ENCODE results near the gene LDLRAD3. TPM values are rescaled to one million over a fixed set of nuclear protein-coding genes. Genes with fewer than 3 reads are reported as not detected.

The LDLRAD3 gene
- total RNA-seq, 1 experiment from 2014 or later: 19.0 TPM

DNA sequence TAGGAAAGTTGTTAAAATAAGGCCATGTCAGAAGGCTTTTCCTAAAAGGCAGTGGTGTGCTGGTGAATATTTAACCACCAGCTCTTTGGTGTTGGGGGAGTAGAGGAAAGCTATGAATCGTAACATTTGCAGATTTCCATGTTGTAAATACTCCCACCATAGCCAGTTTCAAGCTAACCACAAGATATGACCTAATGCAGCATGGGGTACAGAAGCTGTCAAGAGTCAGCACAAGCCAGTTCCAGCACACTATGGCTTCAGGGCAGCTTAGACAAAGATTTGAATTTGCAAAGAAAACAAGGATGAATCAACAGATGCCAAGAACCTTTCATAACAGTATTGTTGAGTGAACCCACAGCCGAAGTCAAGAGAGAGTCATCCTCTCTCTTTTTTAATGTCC is 305.4 kb downstream of the LDLRAD3 start:
- Histone ChIP-seq H3K9me3 (ENCODE audit: control insufficient read depth in 1 of 2, insufficient read depth in 1 of 2, low read depth in 1 of 2, low read length in 2 of 2) (no peaks in the 10 kb centered on the region), H3K4me3 (replicated peaks in 1 of 2; ENCODE audit: low read depth in 1 of 2, low read length in 2 of 2) (no peak overlapping the region), H3K9ac (ENCODE audit: low read length) (no peak overlapping the region), H2AFZ (ENCODE audit: low read depth, low read length, poor library complexity, severe bottlenecking) (no peak overlapping the region), H3K36me3 (ENCODE audit: control insufficient read depth in 1 of 2, insufficient read depth in 2 of 2, low read length in 2 of 2) (no peaks in the 10 kb centered on the region), H3K27ac (ENCODE audit: low read depth, low read length) (no peak overlapping the region), H3K4me1 (ENCODE audit: control insufficient read depth in 1 of 2, insufficient read depth in 2 of 2, low read length in 2 of 2) (peaks cover 0 to 1% of the 10 kb centered on the region in 2 experiments; a peak in 2 of 4 replicates), H4K20me1 (ENCODE audit: insufficient read depth) (no peaks in the 10 kb centered on the region), H3K27me3 (ENCODE audit: insufficient read depth, low read length) (no peaks in the 10 kb centered on the region), H3K4me2 (ENCODE audit: low read length) (no peak overlapping the region), H3K79me2 (ENCODE audit: insufficient read depth, low read length) (no peaks in the 10 kb centered on the region), H3K9me2 (ENCODE audit: insufficient read depth) (no peaks in the 10 kb centered on the region; the same call in 1 of the 2 replicates)
- no peak for DNase-seq (ENCODE audit: low read depth, low spot score)
- TF ChIP-seq SRF (IDR thresholded peaks at IDR 0.05; ENCODE audit: low read depth): no peak
- TF ChIP-seq YY1 (IDR thresholded peaks at IDR 0.05; ENCODE audit: extremely low read depth, insufficient replicate concordance, low read depth, low read length): no peak
- TF ChIP-seq EZH2phosphoT487 (IDR thresholded peaks at IDR 0.05; ENCODE audit: borderline replicate concordance): no peak
- no peak for TF ChIP-seq TCF7L2 (IDR thresholded peaks at IDR 0.05; ENCODE audit: borderline replicate concordance, extremely low read depth, insufficient read depth, insufficient read length)
- no peak for TF ChIP-seq CEBPB (IDR thresholded peaks at IDR 0.05; ENCODE audit: low read depth)
- no peak for TF ChIP-seq ZFX (IDR thresholded peaks at IDR 0.05)
- no peak for TF ChIP-seq ELF1 (IDR thresholded peaks at IDR 0.05; ENCODE audit: borderline replicate concordance, low read depth)
- no peak for TF ChIP-seq ZNF274 (IDR thresholded peaks at IDR 0.05; ENCODE audit: low read depth, low read length)
- TF ChIP-seq SP1 (IDR thresholded peaks at IDR 0.05; ENCODE audit: low read depth): no peak
- TF ChIP-seq POLR2AphosphoS5 (IDR thresholded peaks at IDR 0.05; ENCODE audit: low read depth, low read length): no peak
- no peak for TF ChIP-seq FOSL1 (IDR thresholded peaks at IDR 0.05; ENCODE audit: low read depth)
- ATAC-seq: no peak
- POLR2A ChIA-PET: no interaction called here
- intact Hi-C loops (cut with micrococcal nuclease): no loop called here
- CTCF ChIA-PET: interaction anchor here (1.1 to 1.4 kb wide), 4 partner anchors 10 to 427 kb away, joined by 3 read pairs; no protein-coding TSS in a partner anchor
- RAD21 ChIA-PET (ENCODE audit: low non-redundant PET in 1 of 2, low total read pairs in 2 of 2, uncharacterized antibody in 2 of 2, unreplicated experiment in 2 of 2): interaction anchor here in 1 of 2 experiments (0.9 kb wide), 1 partner anchor 427 kb away, joined by 5 read pairs; no protein-coding TSS in a partner anchor
- no TSS peak for BruUV-seq (replicated peaks)

DNA sequence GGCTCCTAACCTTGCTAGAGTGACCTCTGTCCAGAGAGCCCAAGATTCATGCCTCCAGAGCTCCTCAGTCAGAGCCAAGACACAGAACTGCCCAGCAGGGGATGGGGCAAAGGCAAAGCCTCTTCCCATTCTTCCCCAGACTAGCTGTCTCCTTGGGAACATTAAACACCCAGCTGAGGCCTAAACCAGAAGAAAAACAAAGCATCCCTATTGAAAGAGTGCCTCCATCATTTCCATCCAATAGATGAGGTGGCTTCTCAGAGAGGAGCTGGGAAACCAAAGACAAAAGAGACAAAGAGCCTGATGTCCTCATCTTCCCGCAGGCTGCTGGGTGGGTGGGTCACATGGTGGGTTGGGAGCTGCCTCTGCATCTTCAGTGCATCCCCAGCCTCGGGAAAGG is 308.0 kb downstream of the LDLRAD3 start:
- ChIA-PET POLR2A (no interaction called here), RAD21 (ENCODE audit: low non-redundant PET in 1 of 2, low total read pairs in 2 of 2, uncharacterized antibody in 2 of 2, unreplicated experiment in 2 of 2) (no interaction called here)

More for the DNA sequence above, 308.0 kb downstream of the LDLRAD3 start:
- CTCF ChIA-PET: no interaction called here
- H4K20me1 ChIP-seq (ENCODE audit: insufficient read depth): no peaks in the 10 kb centered on the region
- H3K36me3 ChIP-seq (ENCODE audit: control insufficient read depth in 1 of 2, insufficient read depth in 2 of 2, low read length in 2 of 2): no peaks in the 10 kb centered on the region
- H3K9me2 ChIP-seq (ENCODE audit: insufficient read depth): no peaks in the 10 kb centered on the region; the same call in 1 of the 2 replicates
- no peak overlapping the region for H2AFZ ChIP-seq (ENCODE audit: low read depth, low read length, poor library complexity, severe bottlenecking)
- H3K27me3 ChIP-seq (ENCODE audit: insufficient read depth, low read length): no peaks in the 10 kb centered on the region
- peaks cover 3 to 11% of the 10 kb centered on the region in 2 experiments; a peak in 3 of 4 replicates for H3K4me1 ChIP-seq (ENCODE audit: control insufficient read depth in 1 of 2, insufficient read depth in 2 of 2, low read length in 2 of 2)
- DNase-seq (ENCODE audit: low read depth, low spot score) (no peak), ATAC-seq (no peak)
- H3K9ac ChIP-seq (ENCODE audit: low read length): no peak overlapping the region
- no peak overlapping the region for H3K4me2 ChIP-seq (ENCODE audit: low read length)
- H3K9me3 ChIP-seq (ENCODE audit: control insufficient read depth in 1 of 2, insufficient read depth in 1 of 2, low read depth in 1 of 2, low read length in 2 of 2): no peaks in the 10 kb centered on the region
- no peak overlapping the region for H3K4me3 ChIP-seq (replicated peaks in 1 of 2; ENCODE audit: low read depth in 1 of 2, low read length in 2 of 2)
- no TSS peak for BruUV-seq (replicated peaks)
- TF ChIP-seq, protein P1, sequence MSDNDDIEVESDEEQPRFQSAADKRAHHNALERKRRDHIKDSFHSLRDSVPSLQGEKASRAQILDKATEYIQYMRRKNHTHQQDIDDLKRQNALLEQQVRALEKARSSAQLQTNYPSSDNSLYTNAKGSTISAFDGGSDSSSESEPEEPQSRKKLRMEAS (IDR thresholded peaks at IDR 0.05): no peak
- TF ChIP-seq FOSL1 (IDR thresholded peaks at IDR 0.05; ENCODE audit: low read depth) (no peak), ELF1 (IDR thresholded peaks at IDR 0.05; ENCODE audit: borderline replicate concordance, low read depth) (no peak), SIN3A (IDR thresholded peaks at IDR 0.05; ENCODE audit: low read depth) (no peak), ZFX (IDR thresholded peaks at IDR 0.05) (no peak), POLR2AphosphoS5 (IDR thresholded peaks at IDR 0.05; ENCODE audit: low read depth, low read length) (no peak), JUND (IDR thresholded peaks at IDR 0.05) (no peak), SRF (IDR thresholded peaks at IDR 0.05; ENCODE audit: low read depth) (no peak)
- TF ChIP-seq, protein P2, sequence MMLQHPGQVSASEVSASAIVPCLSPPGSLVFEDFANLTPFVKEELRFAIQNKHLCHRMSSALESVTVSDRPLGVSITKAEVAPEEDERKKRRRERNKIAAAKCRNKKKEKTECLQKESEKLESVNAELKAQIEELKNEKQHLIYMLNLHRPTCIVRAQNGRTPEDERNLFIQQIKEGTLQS (IDR thresholded peaks at IDR 0.05): no peak
- TF ChIP-seq, protein P3, sequence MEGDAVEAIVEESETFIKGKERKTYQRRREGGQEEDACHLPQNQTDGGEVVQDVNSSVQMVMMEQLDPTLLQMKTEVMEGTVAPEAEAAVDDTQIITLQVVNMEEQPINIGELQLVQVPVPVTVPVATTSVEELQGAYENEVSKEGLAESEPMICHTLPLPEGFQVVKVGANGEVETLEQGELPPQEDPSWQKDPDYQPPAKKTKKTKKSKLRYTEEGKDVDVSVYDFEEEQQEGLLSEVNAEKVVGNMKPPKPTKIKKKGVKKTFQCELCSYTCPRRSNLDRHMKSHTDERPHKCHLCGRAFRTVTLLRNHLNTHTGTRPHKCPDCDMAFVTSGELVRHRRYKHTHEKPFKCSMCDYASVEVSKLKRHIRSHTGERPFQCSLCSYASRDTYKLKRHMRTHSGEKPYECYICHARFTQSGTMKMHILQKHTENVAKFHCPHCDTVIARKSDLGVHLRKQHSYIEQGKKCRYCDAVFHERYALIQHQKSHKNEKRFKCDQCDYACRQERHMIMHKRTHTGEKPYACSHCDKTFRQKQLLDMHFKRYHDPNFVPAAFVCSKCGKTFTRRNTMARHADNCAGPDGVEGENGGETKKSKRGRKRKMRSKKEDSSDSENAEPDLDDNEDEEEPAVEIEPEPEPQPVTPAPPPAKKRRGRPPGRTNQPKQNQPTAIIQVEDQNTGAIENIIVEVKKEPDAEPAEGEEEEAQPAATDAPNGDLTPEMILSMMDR (IDR thresholded peaks at IDR 0.05 in 2 of 3, conservative IDR thresholded peaks at IDR 0.05 in 1 of 3; ENCODE audit: borderline replicate concordance in 1 of 3, insufficient read depth in 1 of 3, low read depth in 2 of 3, low read length in 2 of 3): no peak
- TF ChIP-seq, protein P4, sequence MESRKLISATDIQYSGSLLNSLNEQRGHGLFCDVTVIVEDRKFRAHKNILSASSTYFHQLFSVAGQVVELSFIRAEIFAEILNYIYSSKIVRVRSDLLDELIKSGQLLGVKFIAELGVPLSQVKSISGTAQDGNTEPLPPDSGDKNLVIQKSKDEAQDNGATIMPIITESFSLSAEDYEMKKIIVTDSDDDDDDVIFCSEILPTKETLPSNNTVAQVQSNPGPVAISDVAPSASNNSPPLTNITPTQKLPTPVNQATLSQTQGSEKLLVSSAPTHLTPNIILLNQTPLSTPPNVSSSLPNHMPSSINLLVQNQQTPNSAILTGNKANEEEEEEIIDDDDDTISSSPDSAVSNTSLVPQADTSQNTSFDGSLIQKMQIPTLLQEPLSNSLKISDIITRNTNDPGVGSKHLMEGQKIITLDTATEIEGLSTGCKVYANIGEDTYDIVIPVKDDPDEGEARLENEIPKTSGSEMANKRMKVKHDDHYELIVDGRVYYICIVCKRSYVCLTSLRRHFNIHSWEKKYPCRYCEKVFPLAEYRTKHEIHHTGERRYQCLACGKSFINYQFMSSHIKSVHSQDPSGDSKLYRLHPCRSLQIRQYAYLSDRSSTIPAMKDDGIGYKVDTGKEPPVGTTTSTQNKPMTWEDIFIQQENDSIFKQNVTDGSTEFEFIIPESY (IDR thresholded peaks at IDR 0.05; ENCODE audit: extremely low read depth, insufficient replicate concordance, low read length): no peak
- intact Hi-C loops (cut with micrococcal nuclease): no loop called here
- no peak overlapping the region for H3K27ac ChIP-seq (ENCODE audit: low read depth, low read length)
- no peaks in the 10 kb centered on the region for H3K79me2 ChIP-seq (ENCODE audit: insufficient read depth, low read length)
